UCSD-AML1 (cell line): ENCODE measurements around the gene UNC13C.
"Not testable (repeated sequence)": the region's sequence is repeated elsewhere in the genome, so short reads cannot be mapped to it uniquely, and the experiment has no call there.

Source experiments
- DNase-seq: peaks from one replicate; lab custom pipeline; 2025; ENCODE audit not compliant: unreplicated experiment; lab: John Stamatoyannopoulos, UW

The UNC13C gene

GRCh38 chr15:54450288-54450687, 472.0 kb downstream of the UNC13C start:
- DNase-seq = not testable (repeated sequence)

GRCh38 chr15:54456413-54456812, 478.2 kb downstream of the UNC13C start:
- DNase-seq = no peak

GRCh38 chr15:54462511-54462913, 484.3 kb downstream of the UNC13C start:
- no peak for DNase-seq

- peak; percentile 30 for DNase-seq
These were observed 503.6 kb downstream of the UNC13C start for GRCh38 chr15:54481819-54482218.

- no peak for DNase-seq
These were observed 504.0 kb downstream of the UNC13C start for GRCh38 chr15:54482251-54482650.

- DNase-seq = no peak
These were observed 522.1 kb downstream of the UNC13C start for GRCh38 chr15:54500330-54500729.

- no peak for DNase-seq
These were observed 524.3 kb downstream of the UNC13C start for GRCh38 chr15:54502416-54503075.

GRCh38 chr15:54504695-54505094, 526.5 kb downstream of the UNC13C start:
- no peak for DNase-seq

- DNase-seq = no peak
These were observed 528.8 kb downstream of the UNC13C start for GRCh38 chr15:54506977-54507524.

GRCh38 chr15:54514601-54515000, 536.4 kb downstream of the UNC13C start:
- no peak for DNase-seq

GRCh38 chr15:54515664-54516582, 537.7 kb downstream of the UNC13C start:
- no peak for DNase-seq

- DNase-seq = no peak
These were observed 539.1 kb downstream of the UNC13C start for GRCh38 chr15:54517366-54517765.

GRCh38 chr15:54518156-54518882, 540.1 kb downstream of the UNC13C start:
- DNase-seq = no peak

GRCh38 chr15:54519577-54519976, 541.3 kb downstream of the UNC13C start:
- no peak for DNase-seq

- DNase-seq = no peak
These were observed 542.4 kb downstream of the UNC13C start for GRCh38 chr15:54520616-54521015.

GRCh38 chr15:54521206-54521605, 543.0 kb downstream of the UNC13C start:
- DNase-seq = no peak

GRCh38 chr15:54528021-54528420, 549.8 kb downstream of the UNC13C start:
- DNase-seq = no peak

GRCh38 chr15:54540721-54541120, 562.5 kb downstream of the UNC13C start:
- no peak for DNase-seq

GRCh38 chr15:54547491-54547890, 569.2 kb downstream of the UNC13C start:
- no peak for DNase-seq

- no peak for DNase-seq
These were observed 572.7 kb downstream of the UNC13C start for GRCh38 chr15:54550954-54551353.

GRCh38 chr15:54556231-54556630, 578.0 kb downstream of the UNC13C start:
- DNase-seq = no peak
